ENCODE results near the gene CNPY1. TPM values are rescaled to one million over a fixed set of nuclear protein-coding genes. Genes with fewer than 3 reads are reported as not detected.

The CNPY1 gene
- total RNA-seq, 2 donors from 2014 or later: 0.33 TPM; not detected in 1

GRCh38 chr7:155541986-155542675, 4.2 kb downstream of the CNPY1 start:
- no peaks in the 10 kb centered on the region for H3K9me3 Mint-ChIP-seq

GRCh38 chr7:155540553-155540952, 5.8 kb downstream of the CNPY1 start:
- TF ChIP-seq CTCF (conservative IDR thresholded peaks at IDR 0.05): no peak
- Mint-ChIP-seq H3K36me3 (ENCODE audit: low read depth) (no peaks in the 10 kb centered on the region), H3K4me3 (no peak overlapping the region), H3K27me3 (ENCODE audit: insufficient read depth) (peaks cover 45% of the 10 kb centered on the region), H3K27ac (no peak overlapping the region), H3K4me1 (peaks cover 2% of the 10 kb centered on the region), H3K9me3 (no peaks in the 10 kb centered on the region)
- H3K27me3 ChIP-seq (ENCODE audit: control insufficient read depth, insufficient read depth, low read length, poor library complexity, severe bottlenecking): peaks cover 30% of the 10 kb centered on the region
- H3K9me3 ChIP-seq (ENCODE audit: control insufficient read depth, low read length): no peaks in the 10 kb centered on the region
- 82 to 89% methylated on average over 11 to 12 of the region's 12 CpGs for WGBS, 2 experiments (ENCODE audit: insufficient coverage in 1 of 2, insufficient read length in 1 of 2)
- H3K4me1 ChIP-seq (ENCODE audit: control insufficient read depth, insufficient read depth, low read length): no peaks in the 10 kb centered on the region
- H3K36me3 ChIP-seq (ENCODE audit: control insufficient read depth, insufficient read depth, low read length): no peaks in the 10 kb centered on the region
- no peak overlapping the region for H3K27ac ChIP-seq (ENCODE audit: low read depth, low read length)
- no peak for DNase-seq
- H3K9ac ChIP-seq (ENCODE audit: extremely low read depth, low read length, poor library complexity, severe bottlenecking): no peak overlapping the region
- no peak overlapping the region for H3K4me3 ChIP-seq (ENCODE audit: low read length)

More at GRCh38 chr7:155541986-155542675, 4.2 kb downstream of the CNPY1 start:
- H3K4me1 Mint-ChIP-seq: peaks cover 2% of the 10 kb centered on the region
- 87 to 89% methylated on average over 8 to 19 of the region's 19 CpGs for WGBS, 2 experiments (ENCODE audit: insufficient coverage in 1 of 2, insufficient read length in 1 of 2)
- no peak overlapping the region for H3K27ac Mint-ChIP-seq
- TF ChIP-seq CTCF (conservative IDR thresholded peaks at IDR 0.05): no peak
- no peak for DNase-seq
- Histone ChIP-seq H3K36me3 (ENCODE audit: control insufficient read depth, insufficient read depth, low read length) (no peaks in the 10 kb centered on the region), H3K27ac (ENCODE audit: low read depth, low read length) (no peak overlapping the region), H3K4me1 (ENCODE audit: control insufficient read depth, insufficient read depth, low read length) (no peaks in the 10 kb centered on the region), H3K9me3 (ENCODE audit: control insufficient read depth, low read length) (no peaks in the 10 kb centered on the region), H3K4me3 (ENCODE audit: low read length) (no peak overlapping the region), H3K27me3 (ENCODE audit: control insufficient read depth, insufficient read depth, low read length, poor library complexity, severe bottlenecking) (peaks cover 14% of the 10 kb centered on the region), H3K9ac (ENCODE audit: extremely low read depth, low read length, poor library complexity, severe bottlenecking) (no peak overlapping the region)
- H3K4me3 Mint-ChIP-seq: no peak overlapping the region
- H3K27me3 Mint-ChIP-seq (ENCODE audit: insufficient read depth): peaks cover 29% of the 10 kb centered on the region
- H3K36me3 Mint-ChIP-seq (ENCODE audit: low read depth): no peaks in the 10 kb centered on the region

GRCh38 chr7:155538293-155538692, 8.1 kb downstream of the CNPY1 start:
- Mint-ChIP-seq H3K36me3 (ENCODE audit: low read depth) (no peaks in the 10 kb centered on the region), H3K4me1 (peaks cover 6% of the 10 kb centered on the region), H3K9me3 (no peaks in the 10 kb centered on the region), H3K27me3 (ENCODE audit: insufficient read depth) (peaks cover 57% of the 10 kb centered on the region), H3K27ac (no peak overlapping the region), H3K4me3 (no peak overlapping the region)
- Histone ChIP-seq H3K27me3 (ENCODE audit: control insufficient read depth, insufficient read depth, low read length, poor library complexity, severe bottlenecking) (peaks cover 52% of the 10 kb centered on the region), H3K36me3 (ENCODE audit: control insufficient read depth, insufficient read depth, low read length) (no peaks in the 10 kb centered on the region), H3K27ac (ENCODE audit: low read depth, low read length) (peak overlapping the region; percentile 26), H3K9ac (ENCODE audit: extremely low read depth, low read length, poor library complexity, severe bottlenecking) (no peak overlapping the region), H3K9me3 (ENCODE audit: control insufficient read depth, low read length) (no peaks in the 10 kb centered on the region), H3K4me1 (ENCODE audit: control insufficient read depth, insufficient read depth, low read length) (peaks cover 1% of the 10 kb centered on the region), H3K4me3 (ENCODE audit: low read length) (no peak overlapping the region)
- WGBS, 2 experiments (ENCODE audit: insufficient coverage in 1 of 2, insufficient read length in 1 of 2): 70 to 85% methylated on average over 4 to 9 of the region's 9 CpGs
- no peak for TF ChIP-seq CTCF (conservative IDR thresholded peaks at IDR 0.05)
- peak; percentile 66 for DNase-seq
